Neural cell (in vitro differentiated cells): ENCODE measurements around the gene COBL. TPM values are rescaled to one million over a fixed set of nuclear protein-coding genes. Genes with fewer than 3 reads are reported as not detected.

Experiments used
- H2AFZ ChIP-seq: fragments of 200-600, 300-800 bp; sonication (generic), shearing (Covaris generic); 2 replicates; pipeline ENCODE4 v1.6.0; 2014; ENCODE audit warnings: low read depth, mild to moderate bottlenecking, antibody characterized with exemption, low read length, moderate library complexity
- H3F3A ChIP-seq: fragments of 200-600 bp; shearing (Covaris generic); 2 replicates; pipeline ENCODE4 v1.6.1; 2016; ENCODE audit warnings: mild to moderate bottlenecking, moderate library complexity, mixed read lengths, antibody characterized with exemption, low read length; ENCODE audit not compliant: insufficient read depth, poor library complexity, severe bottlenecking
- H3K27ac ChIP-seq: fragments of 200-600, 300-800 bp; sonication (generic), shearing (Covaris generic); 2 replicates; pipeline ENCODE4 v1.5.1; 2014; ENCODE audit warnings: mild to moderate bottlenecking, low read length, moderate library complexity
- H3K27me3 ChIP-seq: fragments of 300-800, 200-600 bp; sonication (generic), shearing (Covaris generic); 2 replicates; pipeline ENCODE4 v1.6.0; 2014; ENCODE audit warnings: mild to moderate bottlenecking, low read depth, low read length, moderate library complexity; ENCODE audit not compliant: insufficient read depth
- H3K36me3 ChIP-seq: fragments of 300-800, 200-600 bp; sonication (generic), shearing (Covaris generic); 2 replicates; pipeline ENCODE4 v1.5.1; 2014; ENCODE audit warnings: mild to moderate bottlenecking, antibody characterized with exemption, low read length, moderate library complexity; ENCODE audit not compliant: insufficient read depth
- H3K4me2 ChIP-seq: fragments of 300-800, 200-600 bp; sonication (generic), shearing (Covaris generic); 2 replicates; pipeline ENCODE4 v1.6.0; 2014; ENCODE audit warnings: mild to moderate bottlenecking, low read length
- H3K4me3 ChIP-seq: fragments of 300-800, 200-600 bp; sonication (generic), shearing (Covaris generic); 2 replicates; pipeline ENCODE4 v1.5.1; 2014; ENCODE audit warnings: mild to moderate bottlenecking, low read length, moderate library complexity
- H3K79me2 ChIP-seq: fragments of 200-600 bp; shearing (Covaris generic); replicated peaks from 2 replicates; pipeline ENCODE4 v1.6.0; 2014; ENCODE audit warnings: mild to moderate bottlenecking, low read length, moderate library complexity; ENCODE audit not compliant: insufficient read depth
- H3K9ac ChIP-seq: fragments of 300-800, 200-600 bp; sonication (generic), shearing (Covaris generic); 2 replicates; pipeline ENCODE4 v1.6.1; 2016; ENCODE audit warnings: mild to moderate bottlenecking, low read length, mixed read lengths
- H3K9me2 ChIP-seq: fragments of 200-600 bp; shearing (Covaris generic); 2 replicates; pipeline ENCODE4 v1.6.1; 2016; ENCODE audit warnings: mild to moderate bottlenecking, low read length, mixed read lengths; ENCODE audit not compliant: insufficient read depth
- H3K9me3 ChIP-seq: fragments of 200-600, 300-800 bp; sonication (generic), shearing (Covaris generic); 2 replicates; pipeline ENCODE4 v1.6.1; 2016; ENCODE audit warnings: mild to moderate bottlenecking, mixed run types, low read length, moderate library complexity, mixed read lengths
- H4K20me1 ChIP-seq: fragments of 200-600 bp; shearing (Covaris generic); 2 replicates; pipeline ENCODE4 v1.6.1; 2016; ENCODE audit warnings: mild to moderate bottlenecking, mixed run types; ENCODE audit not compliant: insufficient read depth
- CTCF ChIP-seq: fragments of 450-650 bp; IDR thresholded peaks from 2 replicates; pipeline ENCODE4 v1.5.1; 2014; ENCODE audit warnings: antibody characterized with exemption, mild to moderate bottlenecking, moderate library complexity; ENCODE audit not compliant: poor library complexity, severe bottlenecking
- EP300 ChIP-seq: fragments of 450-650 bp; conservative IDR thresholded peaks from 2 replicates; pipeline ENCODE4 v1.6.1; 2014; ENCODE audit warnings: antibody characterized with exemption, mild to moderate bottlenecking, moderate library complexity; ENCODE audit not compliant: poor library complexity, severe bottlenecking
- EZH2 ChIP-seq: fragments of 200-600, 300-800 bp; shearing (Covaris generic), sonication (generic); IDR thresholded peaks from 2 replicates; pipeline ENCODE4 v1.6.1; 2014; ENCODE audit warnings: antibody characterized with exemption, low read length, borderline replicate concordance, mild to moderate bottlenecking; ENCODE audit not compliant: insufficient read depth, poor library complexity, severe bottlenecking
- MXI1 ChIP-seq: fragments of 450-650 bp; conservative IDR thresholded peaks from 2 replicates; pipeline ENCODE4 v1.6.1; 2014; ENCODE audit warnings: antibody characterized with exemption, mild to moderate bottlenecking; ENCODE audit not compliant: poor library complexity, severe bottlenecking
- POLR2AphosphoS5 ChIP-seq: IDR thresholded peaks from 2 replicates; pipeline ENCODE4 v1.6.1; 2012
- RAD21 ChIP-seq: fragments of 450-650 bp; conservative IDR thresholded peaks from 2 replicates; pipeline ENCODE4 v1.6.1; 2014; ENCODE audit warnings: antibody characterized with exemption, mild to moderate bottlenecking, moderate library complexity
- SMC3 ChIP-seq: fragments of 450-650 bp; conservative IDR thresholded peaks from 2 replicates; pipeline ENCODE4 v1.6.1; 2014; ENCODE audit warnings: antibody characterized with exemption, mild to moderate bottlenecking, moderate library complexity; ENCODE audit not compliant: poor library complexity
- TAF1 ChIP-seq: IDR thresholded peaks from 2 replicates; pipeline ENCODE4 v1.6.1; 2012; ENCODE audit warnings: low read depth
- polyA plus RNA-seq: library from polyadenylated mRNA; depleted of rRNA; stranded (reverse); fragments of >200 nt; gene quantifications from 2 replicates; pipeline ENCODE4 v1.2.3, GENCODE V29; 2014
- TF ChIP-seq, protein P1 (sequence below): IDR thresholded peaks from 2 replicates; pipeline ENCODE4 v1.6.1; 2012; ENCODE audit warnings: borderline replicate concordance

COBL gene
- polyA plus RNA-seq, 1 donor from 2014 or later, result 0.12 TPM

DNA sequence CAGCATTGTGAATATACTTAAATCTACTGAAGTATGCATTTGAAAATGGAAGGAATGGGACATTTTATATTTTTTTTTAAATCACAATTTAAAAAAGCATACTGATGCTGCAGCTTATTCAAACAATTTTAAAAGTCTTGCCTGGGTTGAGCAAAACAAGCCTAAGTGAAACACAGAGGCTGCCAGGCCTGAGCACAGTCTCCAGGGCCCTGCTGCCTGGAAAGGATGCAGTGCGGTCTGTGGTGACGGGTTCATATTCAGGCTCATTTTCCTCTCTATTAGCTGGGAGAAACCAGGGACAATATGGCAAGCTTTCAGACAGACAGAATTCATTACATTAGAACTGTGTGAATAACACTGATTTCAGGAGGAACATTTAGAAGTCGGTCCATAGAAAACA is 251.9 kb downstream of the COBL start:
- Histone ChIP-seq H3K36me3 (no peaks in the 10 kb centered on the region), H3K9me2 (no peaks in the 10 kb centered on the region), H3K79me2 (no peaks in the 10 kb centered on the region), H3K27ac (no peak overlapping the region), H3K4me3 (no peak overlapping the region), H3F3A (no peaks in the 10 kb centered on the region), H4K20me1 (no peaks in the 10 kb centered on the region), H3K9ac (no peak overlapping the region), H2AFZ (no peak overlapping the region), H3K27me3 (no peaks in the 10 kb centered on the region), H3K9me3 (no peaks in the 10 kb centered on the region), H3K4me2 (no peak overlapping the region)
- TF ChIP-seq RAD21, result no peak
- no peak for TF ChIP-seq SMC3
- no peak for TF ChIP-seq TAF1
- no peak for TF ChIP-seq EP300
- no peak for TF ChIP-seq POLR2AphosphoS5
- TF ChIP-seq EZH2, result no peak
- no peak for TF ChIP-seq CTCF
- TF ChIP-seq MXI1, result no peak
- TF ChIP-seq, protein P1, sequence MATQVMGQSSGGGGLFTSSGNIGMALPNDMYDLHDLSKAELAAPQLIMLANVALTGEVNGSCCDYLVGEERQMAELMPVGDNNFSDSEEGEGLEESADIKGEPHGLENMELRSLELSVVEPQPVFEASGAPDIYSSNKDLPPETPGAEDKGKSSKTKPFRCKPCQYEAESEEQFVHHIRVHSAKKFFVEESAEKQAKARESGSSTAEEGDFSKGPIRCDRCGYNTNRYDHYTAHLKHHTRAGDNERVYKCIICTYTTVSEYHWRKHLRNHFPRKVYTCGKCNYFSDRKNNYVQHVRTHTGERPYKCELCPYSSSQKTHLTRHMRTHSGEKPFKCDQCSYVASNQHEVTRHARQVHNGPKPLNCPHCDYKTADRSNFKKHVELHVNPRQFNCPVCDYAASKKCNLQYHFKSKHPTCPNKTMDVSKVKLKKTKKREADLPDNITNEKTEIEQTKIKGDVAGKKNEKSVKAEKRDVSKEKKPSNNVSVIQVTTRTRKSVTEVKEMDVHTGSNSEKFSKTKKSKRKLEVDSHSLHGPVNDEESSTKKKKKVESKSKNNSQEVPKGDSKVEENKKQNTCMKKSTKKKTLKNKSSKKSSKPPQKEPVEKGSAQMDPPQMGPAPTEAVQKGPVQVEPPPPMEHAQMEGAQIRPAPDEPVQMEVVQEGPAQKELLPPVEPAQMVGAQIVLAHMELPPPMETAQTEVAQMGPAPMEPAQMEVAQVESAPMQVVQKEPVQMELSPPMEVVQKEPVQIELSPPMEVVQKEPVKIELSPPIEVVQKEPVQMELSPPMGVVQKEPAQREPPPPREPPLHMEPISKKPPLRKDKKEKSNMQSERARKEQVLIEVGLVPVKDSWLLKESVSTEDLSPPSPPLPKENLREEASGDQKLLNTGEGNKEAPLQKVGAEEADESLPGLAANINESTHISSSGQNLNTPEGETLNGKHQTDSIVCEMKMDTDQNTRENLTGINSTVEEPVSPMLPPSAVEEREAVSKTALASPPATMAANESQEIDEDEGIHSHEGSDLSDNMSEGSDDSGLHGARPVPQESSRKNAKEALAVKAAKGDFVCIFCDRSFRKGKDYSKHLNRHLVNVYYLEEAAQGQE, result no peak

DNA sequence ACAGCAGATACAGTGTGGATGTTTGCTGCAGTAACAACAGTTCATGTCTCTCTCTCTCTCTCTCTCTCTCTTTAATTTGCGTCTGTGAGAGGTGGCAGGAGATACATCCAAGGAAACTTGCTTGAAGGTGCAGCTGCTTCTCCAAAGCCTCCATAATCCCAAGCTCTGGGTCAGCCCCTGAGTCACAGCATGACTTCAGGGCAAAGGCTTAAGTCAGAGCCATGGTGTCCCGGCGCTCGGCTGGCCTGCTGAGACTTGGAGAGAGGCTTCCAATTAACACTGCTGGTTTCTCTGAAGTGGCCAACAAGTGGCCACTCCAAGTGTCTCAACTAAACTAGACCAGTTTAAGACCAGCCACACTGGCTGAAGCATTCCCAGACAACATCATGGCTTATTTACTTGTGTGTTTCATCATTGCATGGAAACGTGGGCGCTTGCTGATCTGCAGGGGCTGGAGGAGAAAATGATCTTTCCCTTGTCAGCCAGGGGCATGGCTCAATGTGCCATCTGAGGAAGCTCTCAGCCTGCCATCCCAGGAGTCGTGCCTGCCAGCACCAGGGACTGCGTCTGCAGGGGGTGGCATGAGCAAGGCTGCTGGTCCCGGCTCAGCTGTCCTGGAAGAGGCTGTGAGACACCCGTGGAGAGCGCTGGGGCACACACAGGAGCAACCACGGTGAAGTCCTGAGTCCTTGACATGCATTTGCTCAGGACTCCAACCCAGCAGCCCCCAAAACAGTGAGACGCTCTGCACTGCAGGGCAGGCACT is 254.2 kb downstream of the COBL start:
- Histone ChIP-seq H3K4me3 (no peak overlapping the region), H4K20me1 (no peaks in the 10 kb centered on the region), H3F3A (no peaks in the 10 kb centered on the region), H3K9me3 (no peaks in the 10 kb centered on the region), H2AFZ (no peak overlapping the region), H3K79me2 (no peaks in the 10 kb centered on the region), H3K9me2 (no peaks in the 10 kb centered on the region), H3K4me2 (no peak overlapping the region), H3K27ac (no peak overlapping the region), H3K27me3 (no peaks in the 10 kb centered on the region), H3K36me3 (no peaks in the 10 kb centered on the region), H3K9ac (no peak overlapping the region)
- TF ChIP-seq SMC3, result no peak
- TF ChIP-seq MXI1, result no peak
- no peak for TF ChIP-seq TAF1
- TF ChIP-seq CTCF, result no peak
- TF ChIP-seq EZH2, result no peak
- no peak for TF ChIP-seq RAD21
- TF ChIP-seq EP300, result no peak
- TF ChIP-seq, protein P1, result no peak
- TF ChIP-seq POLR2AphosphoS5, result no peak
